Activated T-helper 2 cell treated with anti-CD3 and anti-CD28 coated beads, Interferon-gamma antibody, Interleukin-2, Interleukin-4, amounts not matched to agents 10 μg/mL and 5 μg/mL and 100 μg/mL, durations not matched to agents 14 hours and 24 hours and 36 hours (primary cell): ENCODE data around the gene SASH1. TPM values are rescaled to one million over a fixed set of nuclear protein-coding genes. Genes with fewer than 3 reads are reported as not detected.

ENCODE experiments used
- DNase-seq: peaks from one replicate; pipeline ENCODE4 v3.0.0; 2021; ENCODE audit warnings: low spot score
- H3K27ac Mint-ChIP-seq: one replicate; pipeline ENCODE4 v1.8.0; 2021; ENCODE audit warnings: mixed read lengths
- H3K27me3 Mint-ChIP-seq: one replicate; pipeline ENCODE4 v1.8.0; 2021; ENCODE audit warnings: low read depth, mixed read lengths
- H3K36me3 Mint-ChIP-seq: one replicate; pipeline ENCODE4 v1.8.0; 2021; ENCODE audit warnings: low read depth, mixed read lengths
- H3K4me1 Mint-ChIP-seq: one replicate; pipeline ENCODE4 v1.8.0; 2021; ENCODE audit warnings: low read depth, mixed read lengths
- H3K4me3 Mint-ChIP-seq: one replicate; pipeline ENCODE4 v1.8.0; 2021; ENCODE audit warnings: low read depth, mild to moderate bottlenecking, moderate library complexity, mixed read lengths
- H3K9me3 Mint-ChIP-seq: one replicate; pipeline ENCODE4 v1.8.0; 2021; ENCODE audit warnings: mixed read lengths
- intact Hi-C: fragments of 100-400 bp; cut with micrococcal nuclease; formaldehyde crosslinking; loops from one replicate; pipeline ENCODE4 v1.15.1; 2023
- total RNA-seq: library from RNA; stranded (reverse); gene quantifications from 2 replicates; pipeline ENCODE4 v1.2.3, GENCODE V29; 2022

Gene SASH1
- total RNA-seq, 1 donor from 2014 or later = 0.52 TPM

GRCh38 chr6:148495029-148495428 is 152.4 kb downstream of the SASH1 start:
- no peaks in the 10 kb centered on the region for H3K9me3 Mint-ChIP-seq

GRCh38 chr6:148497257-148497656 is 154.6 kb downstream of the SASH1 start:
- Mint-ChIP-seq H3K4me1 (no peaks in the 10 kb centered on the region), H3K9me3 (no peaks in the 10 kb centered on the region)

More at GRCh38 chr6:148495029-148495428, 152.4 kb downstream of the SASH1 start:
- no peaks in the 10 kb centered on the region for H3K4me1 Mint-ChIP-seq
- no peak overlapping the region for H3K27ac Mint-ChIP-seq
- H3K36me3 Mint-ChIP-seq = no peaks in the 10 kb centered on the region
- no peak overlapping the region for H3K4me3 Mint-ChIP-seq
- DNase-seq = no peak
- intact Hi-C loops = no loop called here
- peaks cover 4% of the 10 kb centered on the region for H3K27me3 Mint-ChIP-seq

GRCh38 chr6:148497717-148498116 is 155.1 kb downstream of the SASH1 start:
- Mint-ChIP-seq H3K36me3 (no peaks in the 10 kb centered on the region), H3K9me3 (no peaks in the 10 kb centered on the region), H3K4me3 (no peak overlapping the region), H3K27ac (no peak overlapping the region), H3K27me3 (peaks cover 10% of the 10 kb centered on the region), H3K4me1 (no peaks in the 10 kb centered on the region)
- intact Hi-C loops = no loop called here
- DNase-seq = no peak

More at GRCh38 chr6:148497257-148497656, 154.6 kb downstream of the SASH1 start:
- no peak overlapping the region for H3K4me3 Mint-ChIP-seq
- H3K27me3 Mint-ChIP-seq = peaks cover 8% of the 10 kb centered on the region
- no peak overlapping the region for H3K27ac Mint-ChIP-seq
- no peak for DNase-seq
- intact Hi-C loops = no loop called here
- H3K36me3 Mint-ChIP-seq = no peaks in the 10 kb centered on the region

GRCh38 chr6:148500402-148500801 is 157.8 kb downstream of the SASH1 start:
- Mint-ChIP-seq H3K9me3 (no peaks in the 10 kb centered on the region), H3K36me3 (no peaks in the 10 kb centered on the region), H3K27me3 (peaks cover 9% of the 10 kb centered on the region), H3K4me1 (no peaks in the 10 kb centered on the region), H3K27ac (no peak overlapping the region), H3K4me3 (no peak overlapping the region)
- intact Hi-C loops = no loop called here
- DNase-seq = no peak

GRCh38 chr6:148501178-148501590 is 158.5 kb downstream of the SASH1 start:
- Mint-ChIP-seq H3K27ac (no peak overlapping the region), H3K4me3 (no peak overlapping the region), H3K36me3 (no peaks in the 10 kb centered on the region), H3K9me3 (no peaks in the 10 kb centered on the region), H3K4me1 (no peaks in the 10 kb centered on the region), H3K27me3 (peaks cover 9% of the 10 kb centered on the region)
- intact Hi-C loops = no loop called here
- DNase-seq = no peak

GRCh38 chr6:148502083-148502772 is 159.6 kb downstream of the SASH1 start:
- intact Hi-C loops = no loop called here
- no peaks in the 10 kb centered on the region for H3K36me3 Mint-ChIP-seq
- peaks cover 9% of the 10 kb centered on the region for H3K27me3 Mint-ChIP-seq
- no peak overlapping the region for H3K27ac Mint-ChIP-seq
- no peaks in the 10 kb centered on the region for H3K9me3 Mint-ChIP-seq
- DNase-seq = no peak
- H3K4me1 Mint-ChIP-seq = no peaks in the 10 kb centered on the region
- H3K4me3 Mint-ChIP-seq = no peak overlapping the region

- Mint-ChIP-seq H3K36me3 (no peaks in the 10 kb centered on the region), H3K27me3 (peaks cover 12% of the 10 kb centered on the region), H3K27ac (no peak overlapping the region), H3K4me3 (no peak overlapping the region), H3K9me3 (no peaks in the 10 kb centered on the region), H3K4me1 (no peaks in the 10 kb centered on the region)
- no peak for DNase-seq
- intact Hi-C loops = no loop called here
Measured at GRCh38 chr6:148502773-148503135, 160.1 kb downstream of the SASH1 start.

GRCh38 chr6:148503703-148504102 is 161.1 kb downstream of the SASH1 start:
- no peaks in the 10 kb centered on the region for H3K36me3 Mint-ChIP-seq
- no peaks in the 10 kb centered on the region for H3K9me3 Mint-ChIP-seq
- no peak overlapping the region for H3K4me3 Mint-ChIP-seq
- no peak overlapping the region for H3K27ac Mint-ChIP-seq
- no peak for DNase-seq
- intact Hi-C loops = no loop called here
- peaks cover 18% of the 10 kb centered on the region for H3K27me3 Mint-ChIP-seq
- no peaks in the 10 kb centered on the region for H3K4me1 Mint-ChIP-seq

- Mint-ChIP-seq H3K27me3 (peaks cover 20% of the 10 kb centered on the region), H3K27ac (no peak overlapping the region), H3K4me3 (no peak overlapping the region), H3K36me3 (no peaks in the 10 kb centered on the region), H3K4me1 (no peaks in the 10 kb centered on the region), H3K9me3 (no peaks in the 10 kb centered on the region)
- intact Hi-C loops = no loop called here
- no peak for DNase-seq
Measured at GRCh38 chr6:148507774-148508173, 165.1 kb downstream of the SASH1 start.

- no peaks in the 10 kb centered on the region for H3K36me3 Mint-ChIP-seq
Measured at GRCh38 chr6:148508401-148509041, 165.9 kb downstream of the SASH1 start.

GRCh38 chr6:148509119-148509799 is 166.6 kb downstream of the SASH1 start:
- no peaks in the 10 kb centered on the region for H3K4me1 Mint-ChIP-seq
- no peak for DNase-seq
- no peaks in the 10 kb centered on the region for H3K9me3 Mint-ChIP-seq
- H3K27me3 Mint-ChIP-seq = peaks cover 20% of the 10 kb centered on the region
- intact Hi-C loops = no loop called here
- H3K27ac Mint-ChIP-seq = no peak overlapping the region
- no peak overlapping the region for H3K4me3 Mint-ChIP-seq
- H3K36me3 Mint-ChIP-seq = no peaks in the 10 kb centered on the region

More at GRCh38 chr6:148508401-148509041, 165.9 kb downstream of the SASH1 start:
- no peak for DNase-seq
- H3K9me3 Mint-ChIP-seq = no peaks in the 10 kb centered on the region
- H3K4me3 Mint-ChIP-seq = no peak overlapping the region
- intact Hi-C loops = no loop called here
- no peaks in the 10 kb centered on the region for H3K4me1 Mint-ChIP-seq
- H3K27me3 Mint-ChIP-seq = peaks cover 19% of the 10 kb centered on the region
- H3K27ac Mint-ChIP-seq = no peak overlapping the region

GRCh38 chr6:148509800-148510581 is 167.4 kb downstream of the SASH1 start:
- Mint-ChIP-seq H3K9me3 (no peaks in the 10 kb centered on the region), H3K27me3 (peaks cover 20% of the 10 kb centered on the region), H3K4me3 (no peak overlapping the region), H3K4me1 (no peaks in the 10 kb centered on the region), H3K36me3 (no peaks in the 10 kb centered on the region), H3K27ac (no peak overlapping the region)
- DNase-seq = no peak
- intact Hi-C loops = no loop called here
